NCI-H1092 (cell line): Measurements from ENCODE around the gene ZNF805.
"Not testable (repeated sequence)": the region's sequence is repeated elsewhere in the genome, so short reads cannot be mapped to it uniquely, and the experiment has no call there.

ENCODE experiments used
- DNase-seq: peaks from one replicate; lab custom pipeline; 2025; lab: John Stamatoyannopoulos, UW

The ZNF805 gene

GRCh38 chr19:57240311-57241090, at the start of gene ZNF805:
Gene ZNF805 (plus strand): TSS chr19:57240632. CDS start chr19:57240892, 260 bp downstream.
- peak; percentile 84 for DNase-seq

- peak; percentile 71 for DNase-seq
Measured at GRCh38 chr19:57191141-57192076, 49.0 kb upstream of the ZNF805 start, which contains the start of gene ZNF264. Gene ZNF264 (plus strand): TSS chr19:57191500. CDS start chr19:57191914, 414 bp downstream.

GRCh38 chr19:57192077-57192420, 48.4 kb upstream of the ZNF805 start:
- DNase-seq, result no peak

GRCh38 chr19:57192993-57193392, 47.4 kb upstream of the ZNF805 start:
- no peak for DNase-seq

GRCh38 chr19:57197874-57198273, 42.6 kb upstream of the ZNF805 start:
- not testable (repeated sequence) for DNase-seq

GRCh38 chr19:57202160-57202559, 38.3 kb upstream of the ZNF805 start:
- no peak for DNase-seq

- no peak for DNase-seq
Measured at GRCh38 chr19:57210381-57210780, 30.1 kb upstream of the ZNF805 start.

- DNase-seq, result no peak
Measured at GRCh38 chr19:57212109-57212508, 28.3 kb upstream of the ZNF805 start.

- DNase-seq, result no peak
Measured at GRCh38 chr19:57227502-57227901, 12.9 kb upstream of the ZNF805 start.

- no peak for DNase-seq
Measured at GRCh38 chr19:57231686-57232085, 8.7 kb upstream of the ZNF805 start.

GRCh38 chr19:57233207-57233606, 7.2 kb upstream of the ZNF805 start:
- DNase-seq, result no peak

- DNase-seq, result no peak
Measured at GRCh38 chr19:57239982-57240310, 486 bp upstream of the ZNF805 start.

GRCh38 chr19:57241176-57241575, 744 bp downstream of the ZNF805 start:
- no peak for DNase-seq

GRCh38 chr19:57242821-57243220, 2.4 kb downstream of the ZNF805 start:
- DNase-seq, result no peak

GRCh38 chr19:57244513-57244912, 4.1 kb downstream of the ZNF805 start:
- no peak for DNase-seq

GRCh38 chr19:57245066-57245465, 4.6 kb downstream of the ZNF805 start:
- DNase-seq, result no peak

GRCh38 chr19:57245959-57246358, 5.5 kb downstream of the ZNF805 start:
- DNase-seq, result no peak

- DNase-seq, result no peak
Measured at GRCh38 chr19:57248646-57249045, 8.2 kb downstream of the ZNF805 start.

- DNase-seq, result no peak
Measured at GRCh38 chr19:57249329-57249728, 8.9 kb downstream of the ZNF805 start.

GRCh38 chr19:57253767-57254166, 13.3 kb downstream of the ZNF805 start:
- DNase-seq, result not testable (repeated sequence)

- DNase-seq, result no peak
Measured at GRCh38 chr19:57262044-57262443, 21.6 kb downstream of the ZNF805 start.

- no peak for DNase-seq
Measured at GRCh38 chr19:57263244-57263741, 22.9 kb downstream of the ZNF805 start.

GRCh38 chr19:57267291-57267690, 26.9 kb downstream of the ZNF805 start:
- no peak for DNase-seq
